Stimulated activated memory B cell treated with anti-CD40 and anti-IgM and Interleukin-4, amounts not matched to agents 10 μg/mL and 1 μg/mL and 100 μg/mL, for 72 hours (primary cell): ENCODE data around the gene LCMT1.

Source experiments
- ATAC-seq: fragments of 150-1000 bp; cut with Tn5 transposase; 2 replicates; pipeline ENCODE4 v1.10.0; 2021
- H3K27ac Mint-ChIP-seq: one replicate; pipeline ENCODE4 v1.8.0; 2022; ENCODE audit warnings: mild to moderate bottlenecking, mixed read lengths
- H3K27me3 Mint-ChIP-seq: one replicate; pipeline ENCODE4 v1.8.0; 2022; ENCODE audit warnings: mixed read lengths
- H3K36me3 Mint-ChIP-seq: one replicate; pipeline ENCODE4 v1.8.0; 2022; ENCODE audit warnings: mixed read lengths
- H3K4me1 Mint-ChIP-seq: one replicate; pipeline ENCODE4 v1.8.0; 2022; ENCODE audit warnings: mixed read lengths
- H3K4me3 Mint-ChIP-seq: one replicate; pipeline ENCODE4 v1.8.0; 2022; ENCODE audit warnings: mild to moderate bottlenecking, moderate library complexity, mixed read lengths
- H3K9me3 Mint-ChIP-seq: one replicate; pipeline ENCODE4 v1.8.0; 2022; ENCODE audit warnings: mixed read lengths

Gene LCMT1

GRCh38 chr16:25187491-25187795 is 75.9 kb downstream of the LCMT1 start:
- ATAC-seq = no peak
- Mint-ChIP-seq H3K27ac (no peak overlapping the region), H3K4me3 (no peak overlapping the region), H3K4me1 (no peaks in the 10 kb centered on the region), H3K36me3 (no peaks in the 10 kb centered on the region), H3K27me3 (no peaks in the 10 kb centered on the region), H3K9me3 (no peaks in the 10 kb centered on the region)

DNA sequence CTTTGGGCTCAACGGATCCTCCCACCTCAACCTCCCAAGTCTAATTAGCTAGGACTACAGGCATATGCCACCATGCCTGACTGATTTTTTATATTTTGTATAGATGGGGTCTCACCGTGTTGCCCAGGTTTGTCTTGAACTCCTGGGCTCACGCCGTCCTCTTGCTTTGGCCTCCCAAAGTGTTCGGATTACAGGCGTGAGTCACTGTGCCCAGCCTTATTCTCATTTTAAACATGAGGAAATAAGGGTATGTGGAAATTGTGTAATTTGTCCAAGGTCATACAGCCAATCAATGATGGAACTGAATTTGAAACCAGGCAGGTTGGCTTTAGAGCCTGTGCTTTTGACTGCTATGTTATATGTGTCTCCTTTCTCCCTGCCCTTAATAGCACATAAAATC is 77.8 kb downstream of the LCMT1 start:
- H3K4me1 Mint-ChIP-seq = no peaks in the 10 kb centered on the region
- no peaks in the 10 kb centered on the region for H3K27me3 Mint-ChIP-seq
- H3K27ac Mint-ChIP-seq = no peak overlapping the region
- ATAC-seq = no peak
- H3K4me3 Mint-ChIP-seq = no peak overlapping the region
- no peaks in the 10 kb centered on the region for H3K9me3 Mint-ChIP-seq
- no peaks in the 10 kb centered on the region for H3K36me3 Mint-ChIP-seq

GRCh38 chr16:25192096-25192495 is 80.6 kb downstream of the LCMT1 start:
- no peaks in the 10 kb centered on the region for H3K36me3 Mint-ChIP-seq
- H3K4me1 Mint-ChIP-seq = no peaks in the 10 kb centered on the region
- H3K9me3 Mint-ChIP-seq = no peaks in the 10 kb centered on the region
- H3K4me3 Mint-ChIP-seq = no peak overlapping the region
- ATAC-seq = no peak
- H3K27me3 Mint-ChIP-seq = no peaks in the 10 kb centered on the region
- H3K27ac Mint-ChIP-seq = no peak overlapping the region

DNA sequence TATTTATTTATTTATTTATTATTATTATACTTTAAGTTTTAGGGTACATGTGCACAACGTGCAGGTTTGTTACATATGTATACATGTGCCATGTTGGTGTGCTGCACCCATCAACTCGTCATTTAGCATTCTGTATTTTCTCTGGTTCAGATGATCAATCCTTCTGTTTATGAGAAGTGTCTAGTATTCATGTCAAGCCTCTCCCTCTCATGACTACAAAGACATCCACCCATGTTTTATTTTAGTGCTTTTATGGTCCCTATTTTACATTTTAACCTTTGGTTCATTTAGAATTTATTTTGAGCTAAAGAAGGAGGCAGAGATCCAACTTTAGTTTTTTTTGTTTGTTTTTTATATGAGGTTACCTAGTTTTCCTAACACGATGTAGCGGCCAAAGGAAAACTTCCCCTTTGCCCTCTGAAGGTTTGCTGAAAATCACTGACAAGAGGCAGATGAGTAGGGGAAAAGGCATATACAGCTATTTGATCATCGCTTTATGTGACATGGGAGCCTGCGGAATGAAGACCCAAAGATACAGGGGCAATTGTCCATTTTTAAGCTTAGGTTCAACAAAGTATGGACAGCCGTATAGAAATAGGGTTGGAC is 82.8 kb downstream of the LCMT1 start:
- Mint-ChIP-seq H3K27ac (no peak overlapping the region), H3K27me3 (no peaks in the 10 kb centered on the region), H3K9me3 (no peaks in the 10 kb centered on the region), H3K36me3 (no peaks in the 10 kb centered on the region), H3K4me1 (no peaks in the 10 kb centered on the region), H3K4me3 (no peak overlapping the region)
- ATAC-seq = no peak

GRCh38 chr16:25198021-25198420 is 86.5 kb downstream of the LCMT1 start:
- Mint-ChIP-seq H3K4me3 (no peak overlapping the region), H3K27ac (no peak overlapping the region), H3K27me3 (no peaks in the 10 kb centered on the region), H3K36me3 (no peaks in the 10 kb centered on the region), H3K9me3 (peaks cover 3% of the 10 kb centered on the region), H3K4me1 (no peaks in the 10 kb centered on the region)
- no peak for ATAC-seq

DNA sequence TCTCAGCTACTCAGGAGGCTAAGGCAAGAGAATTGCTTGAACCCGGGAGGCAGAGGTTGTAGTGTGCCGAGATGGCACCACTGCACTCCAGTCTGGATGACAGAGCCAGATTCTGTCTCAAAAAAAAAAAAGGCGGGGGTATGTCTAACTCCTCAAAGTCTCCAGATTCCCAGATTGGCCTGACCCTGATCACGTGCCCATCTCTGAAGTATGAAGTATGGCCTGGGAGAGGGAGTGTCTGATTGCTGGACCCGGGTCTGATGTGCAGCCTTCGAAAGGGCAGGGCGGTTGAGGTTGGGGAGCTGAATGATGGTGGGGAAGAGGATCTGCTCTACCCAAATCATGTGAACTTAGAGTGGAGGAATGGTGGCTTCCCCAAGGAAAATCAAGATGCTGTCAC is 87.9 kb downstream of the LCMT1 start:
- Mint-ChIP-seq H3K9me3 (peaks cover 3% of the 10 kb centered on the region), H3K36me3 (no peaks in the 10 kb centered on the region), H3K4me1 (no peaks in the 10 kb centered on the region), H3K27me3 (no peaks in the 10 kb centered on the region), H3K27ac (no peak overlapping the region), H3K4me3 (no peak overlapping the region)
- ATAC-seq = no peak

GRCh38 chr16:25210758-25211157 is 99.2 kb downstream of the LCMT1 start:
- no peak overlapping the region for H3K27ac Mint-ChIP-seq
- H3K4me3 Mint-ChIP-seq = no peak overlapping the region
- no peaks in the 10 kb centered on the region for H3K4me1 Mint-ChIP-seq
- no peak for ATAC-seq
- no peaks in the 10 kb centered on the region for H3K27me3 Mint-ChIP-seq
- no peaks in the 10 kb centered on the region for H3K36me3 Mint-ChIP-seq
- no peaks in the 10 kb centered on the region for H3K9me3 Mint-ChIP-seq

DNA sequence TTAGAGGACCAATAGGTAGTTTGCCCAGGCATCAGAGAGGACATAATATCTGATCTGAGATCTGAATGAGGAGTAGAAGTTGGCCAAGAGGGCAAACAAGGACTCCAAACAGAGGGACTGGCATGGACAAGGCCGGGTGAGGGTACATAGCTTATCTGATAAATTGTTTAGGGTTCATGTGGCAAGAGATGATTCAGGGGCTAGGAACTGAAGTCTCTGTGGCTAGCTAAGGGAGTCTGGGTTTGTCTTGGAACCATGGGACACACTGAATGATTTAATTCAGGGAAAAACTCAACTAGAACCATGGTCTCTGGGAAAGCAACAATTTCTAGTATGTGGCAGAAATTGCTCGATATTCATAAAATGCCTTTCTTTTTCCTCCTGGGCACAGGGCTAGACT is 101.1 kb downstream of the LCMT1 start:
- no peak for ATAC-seq
- no peaks in the 10 kb centered on the region for H3K9me3 Mint-ChIP-seq
- H3K27me3 Mint-ChIP-seq = peaks cover 9% of the 10 kb centered on the region
- no peak overlapping the region for H3K4me3 Mint-ChIP-seq
- H3K4me1 Mint-ChIP-seq = no peaks in the 10 kb centered on the region
- H3K36me3 Mint-ChIP-seq = no peaks in the 10 kb centered on the region
- no peak overlapping the region for H3K27ac Mint-ChIP-seq

- no peaks in the 10 kb centered on the region for H3K36me3 Mint-ChIP-seq
- no peaks in the 10 kb centered on the region for H3K9me3 Mint-ChIP-seq
- no peaks in the 10 kb centered on the region for H3K4me1 Mint-ChIP-seq
- H3K27ac Mint-ChIP-seq = no peak overlapping the region
- ATAC-seq = no peak
- H3K4me3 Mint-ChIP-seq = no peak overlapping the region
- H3K27me3 Mint-ChIP-seq = peaks cover 20% of the 10 kb centered on the region
These were observed 102.3 kb downstream of the LCMT1 start for GRCh38 chr16:25213709-25214397.

DNA sequence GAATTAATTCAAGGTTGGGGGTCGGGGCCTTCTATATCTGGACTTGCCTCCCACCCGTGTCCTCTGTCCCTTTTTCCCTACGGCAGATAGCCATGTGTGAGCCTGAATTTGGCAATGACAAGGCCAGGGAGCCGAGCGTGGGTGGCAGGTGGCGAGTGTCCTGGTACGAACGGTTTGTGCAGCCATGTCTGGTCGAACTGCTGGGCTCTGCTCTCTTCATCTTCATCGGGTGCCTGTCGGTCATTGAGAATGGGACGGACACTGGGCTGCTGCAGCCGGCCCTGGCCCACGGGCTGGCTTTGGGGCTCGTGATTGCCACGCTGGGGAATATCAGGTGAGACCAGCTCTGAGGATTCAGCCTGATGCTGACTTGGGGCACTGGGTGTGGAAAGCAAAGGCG is 105.6 kb downstream of the LCMT1 start:
- H3K27me3 Mint-ChIP-seq = peaks cover 20% of the 10 kb centered on the region
- no peaks in the 10 kb centered on the region for H3K4me1 Mint-ChIP-seq
- no peaks in the 10 kb centered on the region for H3K36me3 Mint-ChIP-seq
- no peak overlapping the region for H3K27ac Mint-ChIP-seq
- no peak for ATAC-seq
- no peaks in the 10 kb centered on the region for H3K9me3 Mint-ChIP-seq
- no peak overlapping the region for H3K4me3 Mint-ChIP-seq

DNA sequence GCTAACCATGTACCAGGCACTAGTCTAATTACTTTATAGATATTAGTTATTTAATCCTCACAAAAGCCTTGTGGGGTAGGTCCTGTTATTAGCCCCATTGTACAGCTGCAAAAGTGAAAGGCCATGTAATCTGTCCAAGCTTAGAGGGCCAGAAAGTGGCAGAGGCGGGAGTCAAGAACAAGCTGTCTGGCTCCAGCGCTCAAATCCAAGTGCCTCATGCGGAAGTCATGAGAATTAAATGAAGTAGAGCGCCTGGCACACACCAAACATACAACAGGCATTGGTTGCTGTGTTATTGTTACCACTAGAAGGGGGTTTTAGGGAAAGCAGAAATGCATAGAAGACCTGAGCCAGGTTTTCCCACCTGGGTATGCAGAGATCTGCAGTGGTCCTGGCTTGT is 106.4 kb downstream of the LCMT1 start:
- Mint-ChIP-seq H3K4me1 (no peaks in the 10 kb centered on the region), H3K27ac (no peak overlapping the region), H3K4me3 (no peak overlapping the region), H3K27me3 (peaks cover 20% of the 10 kb centered on the region), H3K9me3 (no peaks in the 10 kb centered on the region), H3K36me3 (no peaks in the 10 kb centered on the region)
- ATAC-seq = no peak

GRCh38 chr16:25219070-25219737 is 107.7 kb downstream of the LCMT1 start:
- no peak for ATAC-seq
- H3K9me3 Mint-ChIP-seq = no peaks in the 10 kb centered on the region
- H3K4me1 Mint-ChIP-seq = no peaks in the 10 kb centered on the region
- no peaks in the 10 kb centered on the region for H3K36me3 Mint-ChIP-seq
- no peak overlapping the region for H3K4me3 Mint-ChIP-seq
- no peak overlapping the region for H3K27ac Mint-ChIP-seq
- peaks cover 20% of the 10 kb centered on the region for H3K27me3 Mint-ChIP-seq

DNA sequence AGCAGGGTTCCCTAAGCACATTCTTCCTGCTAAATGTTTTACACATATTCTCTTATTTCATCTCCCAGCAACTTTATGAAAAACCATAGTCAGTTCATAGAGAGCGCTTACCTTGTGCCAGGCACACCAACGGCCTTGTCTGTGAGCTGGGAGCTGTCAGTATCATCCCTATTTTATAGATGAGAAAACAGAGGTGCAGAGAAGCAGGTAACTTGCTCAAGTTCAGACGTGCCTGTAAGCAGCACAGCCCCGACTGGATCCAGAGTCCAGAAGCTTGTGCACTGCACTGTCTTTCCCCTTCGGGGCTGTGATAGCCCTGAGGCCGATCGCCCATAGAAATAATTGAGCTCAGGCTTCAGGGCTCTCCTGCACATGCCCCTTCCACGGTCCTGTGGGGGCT is 111.4 kb downstream of the LCMT1 start:
- no peak for ATAC-seq
- H3K9me3 Mint-ChIP-seq = no peaks in the 10 kb centered on the region
- no peak overlapping the region for H3K27ac Mint-ChIP-seq
- peaks cover 7% of the 10 kb centered on the region for H3K27me3 Mint-ChIP-seq
- no peaks in the 10 kb centered on the region for H3K36me3 Mint-ChIP-seq
- peaks cover 8% of the 10 kb centered on the region for H3K4me1 Mint-ChIP-seq
- H3K4me3 Mint-ChIP-seq = no peak overlapping the region

GRCh38 chr16:25223964-25224363 is 112.4 kb downstream of the LCMT1 start:
- no peaks in the 10 kb centered on the region for H3K9me3 Mint-ChIP-seq
- H3K27me3 Mint-ChIP-seq = no peaks in the 10 kb centered on the region
- peaks cover 8% of the 10 kb centered on the region for H3K4me1 Mint-ChIP-seq
- no peaks in the 10 kb centered on the region for H3K36me3 Mint-ChIP-seq
- H3K4me3 Mint-ChIP-seq = no peak overlapping the region
- H3K27ac Mint-ChIP-seq = no peak overlapping the region
- no peak for ATAC-seq

DNA sequence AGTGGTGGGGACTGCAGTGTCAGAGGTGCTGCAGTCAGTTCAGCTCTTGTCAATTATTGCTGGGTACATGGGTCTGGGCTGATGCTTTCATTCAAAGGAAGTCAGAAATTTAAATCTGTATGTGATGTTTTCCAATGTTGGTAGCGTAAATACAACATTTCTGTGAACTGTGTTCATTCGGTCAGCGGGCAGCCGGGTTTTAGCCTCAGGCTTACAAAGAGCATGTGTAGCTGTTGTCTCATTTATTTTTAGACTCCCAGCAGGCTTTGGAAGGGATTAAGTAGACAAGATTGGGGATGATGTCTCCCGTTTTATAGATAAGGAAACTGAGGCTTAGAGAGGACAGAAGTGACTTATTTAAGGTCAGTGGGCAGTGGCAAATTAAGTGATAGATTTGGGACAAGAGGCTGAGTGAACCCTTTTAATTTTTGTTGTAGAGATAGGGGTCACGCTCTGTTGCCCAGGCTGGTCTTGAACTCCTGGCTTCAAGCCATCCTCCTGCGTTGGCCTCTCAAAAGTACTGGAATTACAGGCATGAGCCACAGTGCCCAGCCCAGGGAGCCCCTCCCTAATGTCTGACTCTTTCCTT is 113.3 kb downstream of the LCMT1 start:
- Mint-ChIP-seq H3K27me3 (no peaks in the 10 kb centered on the region), H3K27ac (peak overlapping the region; percentile 16), H3K9me3 (no peaks in the 10 kb centered on the region), H3K36me3 (no peaks in the 10 kb centered on the region), H3K4me1 (peaks cover 8% of the 10 kb centered on the region), H3K4me3 (no peak overlapping the region)
- ATAC-seq = no peak
